ENCODE results near the gene POU2F1. TPM values are rescaled to one million over a fixed set of nuclear protein-coding genes. Genes with fewer than 3 reads are reported as not detected.

POU2F1 gene
- total and polyA plus RNA-seq, 8 donors = 1.4 to 7.3 (median 5.8) TPM

GRCh38 chr1:167420510-167420909 is 199.8 kb downstream of the POU2F1 start:
- no peaks in the 10 kb centered on the region for H3K27me3 ChIP-seq
- 34 to 50% methylated on average over 3 of the region's 3 CpGs for WGBS, 2 donors
- no peak for TF ChIP-seq CTCF (IDR thresholded peaks at IDR 0.05)
- no peak overlapping the region for H3K4me3 ChIP-seq
- H3K36me3 ChIP-seq = no peaks in the 10 kb centered on the region
- intact Hi-C loops (cut with DNase I) = no loop called here
- H3K9me3 ChIP-seq = no peaks in the 10 kb centered on the region
- no peak for DNase-seq
- no peaks in the 10 kb centered on the region for H3K4me1 ChIP-seq
- ATAC-seq = no peak
- no peak for FAIRE-seq
- no peak overlapping the region for H3K27ac ChIP-seq

GRCh38 chr1:167423684-167424619 is 203.3 kb downstream of the POU2F1 start:
- Histone ChIP-seq H3K27ac (no peak overlapping the region), H3K36me3 (no peaks in the 10 kb centered on the region), H3K27me3 (no peaks in the 10 kb centered on the region), H3K4me3 (no peak overlapping the region), H3K9me3 (no peaks in the 10 kb centered on the region), H3K4me1 (no peaks in the 10 kb centered on the region)
- intact Hi-C loops (cut with DNase I) = no loop called here
- 91 to 95% methylated on average over 15 of the region's 15 CpGs for WGBS, 2 donors
- DNase-seq = no peak
- ATAC-seq = no peak
- no peak for FAIRE-seq
- no peak for TF ChIP-seq CTCF (IDR thresholded peaks at IDR 0.05)

GRCh38 chr1:167425482-167425881 is 204.8 kb downstream of the POU2F1 start:
- Histone ChIP-seq H3K36me3 (no peaks in the 10 kb centered on the region), H3K27me3 (no peaks in the 10 kb centered on the region), H3K27ac (no peak overlapping the region), H3K4me3 (no peak overlapping the region), H3K9me3 (no peaks in the 10 kb centered on the region), H3K4me1 (no peaks in the 10 kb centered on the region)
- ATAC-seq (no peak), FAIRE-seq (no peak), DNase-seq (no peak)
- 93 to 97% methylated on average over 7 of the region's 7 CpGs for WGBS, 2 donors
- intact Hi-C loops (cut with DNase I) = no loop called here
- TF ChIP-seq CTCF (IDR thresholded peaks at IDR 0.05) = no peak

GRCh38 chr1:167426716-167427115 is 206.0 kb downstream of the POU2F1 start:
- TF ChIP-seq CTCF (IDR thresholded peaks at IDR 0.05) = no peak
- Histone ChIP-seq H3K27me3 (no peaks in the 10 kb centered on the region), H3K4me1 (no peaks in the 10 kb centered on the region), H3K4me3 (no peak overlapping the region), H3K27ac (no peak overlapping the region), H3K9me3 (no peaks in the 10 kb centered on the region), H3K36me3 (no peaks in the 10 kb centered on the region)
- intact Hi-C loops (cut with DNase I) = no loop called here
- FAIRE-seq = no peak
- no peak for ATAC-seq
- 73 to 74% methylated on average over 4 of the region's 4 CpGs for WGBS, 2 donors
- no peak for DNase-seq

- no peak for TF ChIP-seq CTCF (IDR thresholded peaks at IDR 0.05)
- DNase-seq (no peak), FAIRE-seq (no peak), ATAC-seq (no peak)
- no peaks in the 10 kb centered on the region for H3K27me3 ChIP-seq
- H3K36me3 ChIP-seq = no peaks in the 10 kb centered on the region
- H3K4me3 ChIP-seq = no peak overlapping the region
- intact Hi-C loops (cut with DNase I) = no loop called here
- H3K27ac ChIP-seq = no peak overlapping the region
- WGBS, 2 donors = 90 to 97% methylated on average over 5 of the region's 5 CpGs
- no peaks in the 10 kb centered on the region for H3K4me1 ChIP-seq
- no peaks in the 10 kb centered on the region for H3K9me3 ChIP-seq
Measured at GRCh38 chr1:167427848-167428247, 207.2 kb downstream of the POU2F1 start.

Data from pancreas (tissue), 10 donors.